Panc1 (cell line): ENCODE results near the gene LRRFIP2.

Source experiments
- POLR2AphosphoS5 ChIP-seq: IDR thresholded peaks from 2 replicates; pipeline ENCODE4 v1.6.1; 2012; ENCODE audit warnings: mild to moderate bottlenecking, low read depth, low read length, moderate library complexity
- REST ChIP-seq, 2 experiments: IDR thresholded peaks; 2 replicates each; pipeline ENCODE4 v1.6.1; 2011 to 2012; ENCODE audit warnings: low read depth in 2 of 2, control low read depth in 1 of 2, low read length in 1 of 2, mild to moderate bottlenecking in 1 of 2, moderate library complexity in 1 of 2; ENCODE audit not compliant: insufficient read depth in 1 of 2
- SIN3A ChIP-seq: IDR thresholded peaks from 2 replicates; pipeline ENCODE4 v1.6.1; 2012; ENCODE audit warnings: low read depth, mild to moderate bottlenecking, low read length, moderate library complexity, borderline replicate concordance; ENCODE audit not compliant: insufficient read depth
- TCF7L2 ChIP-seq: IDR thresholded peaks from 2 replicates; pipeline ENCODE4 v1.6.1; 2011; ENCODE audit warnings: mild to moderate bottlenecking, low read depth, low read length, inconsistent platforms
- TF ChIP-seq, protein P1 (sequence below): fragments of 450-650 bp; IDR thresholded peaks from 2 replicates; pipeline ENCODE4 v1.5.1; 2017; ENCODE audit warnings: mild to moderate bottlenecking

DNA sequence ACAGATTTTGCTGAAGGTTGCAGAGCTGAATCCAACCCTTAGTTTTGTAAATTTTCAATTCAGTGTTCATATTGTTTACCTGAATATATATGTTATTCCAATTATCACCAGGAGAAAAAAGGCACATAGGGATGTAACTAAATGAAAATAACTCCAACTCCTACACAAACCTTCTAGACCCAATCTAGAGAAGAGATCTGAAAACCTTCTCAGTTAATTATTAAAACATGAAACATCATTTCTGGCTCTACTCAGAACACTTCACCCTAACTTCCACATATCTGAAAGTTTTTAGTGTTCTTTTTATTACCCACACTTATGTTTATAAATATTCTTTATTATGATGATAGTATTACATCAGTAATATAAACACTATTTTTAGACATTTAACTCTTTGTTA, 76.6 kb downstream of the LRRFIP2 start:
- TF ChIP-seq, protein P1, sequence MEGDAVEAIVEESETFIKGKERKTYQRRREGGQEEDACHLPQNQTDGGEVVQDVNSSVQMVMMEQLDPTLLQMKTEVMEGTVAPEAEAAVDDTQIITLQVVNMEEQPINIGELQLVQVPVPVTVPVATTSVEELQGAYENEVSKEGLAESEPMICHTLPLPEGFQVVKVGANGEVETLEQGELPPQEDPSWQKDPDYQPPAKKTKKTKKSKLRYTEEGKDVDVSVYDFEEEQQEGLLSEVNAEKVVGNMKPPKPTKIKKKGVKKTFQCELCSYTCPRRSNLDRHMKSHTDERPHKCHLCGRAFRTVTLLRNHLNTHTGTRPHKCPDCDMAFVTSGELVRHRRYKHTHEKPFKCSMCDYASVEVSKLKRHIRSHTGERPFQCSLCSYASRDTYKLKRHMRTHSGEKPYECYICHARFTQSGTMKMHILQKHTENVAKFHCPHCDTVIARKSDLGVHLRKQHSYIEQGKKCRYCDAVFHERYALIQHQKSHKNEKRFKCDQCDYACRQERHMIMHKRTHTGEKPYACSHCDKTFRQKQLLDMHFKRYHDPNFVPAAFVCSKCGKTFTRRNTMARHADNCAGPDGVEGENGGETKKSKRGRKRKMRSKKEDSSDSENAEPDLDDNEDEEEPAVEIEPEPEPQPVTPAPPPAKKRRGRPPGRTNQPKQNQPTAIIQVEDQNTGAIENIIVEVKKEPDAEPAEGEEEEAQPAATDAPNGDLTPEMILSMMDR: no peak
- TF ChIP-seq REST (IDR thresholded peaks at IDR 0.05; ENCODE audit: insufficient read depth in 1 of 2, low read depth in 2 of 2, low read length in 1 of 2) (no peak), POLR2AphosphoS5 (no peak), TCF7L2 (no peak), SIN3A (no peak)
